ENCODE data around the gene PFN4.

PFN4 gene

DNA sequence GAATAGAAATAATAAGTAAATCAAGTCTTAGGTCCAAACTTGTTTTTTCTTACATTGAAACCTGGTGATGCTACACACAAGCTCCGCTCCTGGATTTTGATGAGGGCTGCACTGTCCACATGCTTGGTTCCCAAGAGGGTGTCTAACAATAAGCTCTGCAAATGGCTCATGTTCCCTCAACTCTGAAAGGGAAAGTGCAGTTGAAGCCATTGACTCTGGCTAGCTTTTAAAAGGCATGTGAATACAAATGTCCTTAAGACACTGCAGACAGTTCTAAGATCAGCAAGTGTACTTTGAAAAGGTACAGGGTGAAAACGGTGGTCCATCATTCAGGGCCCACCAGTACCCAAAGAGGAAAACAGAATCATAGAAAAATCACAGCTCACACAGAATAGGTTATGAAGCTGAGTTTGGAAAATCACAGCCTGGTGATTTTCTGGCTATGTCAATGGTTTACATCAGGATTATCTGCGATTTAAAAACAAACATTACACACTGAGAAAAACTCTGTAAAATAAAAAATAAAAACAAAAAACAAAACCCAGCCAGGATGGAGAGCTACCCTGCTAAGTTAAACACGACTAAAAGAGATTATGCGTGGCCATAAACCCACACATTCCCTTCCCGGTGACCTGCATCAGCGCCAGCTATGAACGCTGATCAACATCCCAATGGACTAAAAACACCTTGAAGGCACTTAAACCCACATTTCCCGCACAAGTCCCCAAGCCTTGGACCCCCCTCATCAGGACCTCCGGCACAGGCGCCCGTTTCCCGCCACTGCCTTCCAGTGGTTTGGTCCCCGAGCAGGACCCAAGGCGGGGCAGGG, 554 bp downstream of the PFN4 start:
- Histone ChIP-seq H3K36me3 (replicated peaks in 1 of 2; ENCODE audit: control insufficient read depth in 2 of 2, insufficient read depth in 2 of 2, low read length in 2 of 2) (no peaks in the 10 kb centered on the region), H2BK5ac (ENCODE audit: low read length) (no peak overlapping the region), H2BK120ac (ENCODE audit: low read depth, low read length) (no peak overlapping the region), H3K4me2 (ENCODE audit: insufficient read depth, low read length, poor library complexity, severe bottlenecking) (peak overlapping the region; percentile 74), H3K14ac (ENCODE audit: low read length) (peak overlapping the region; percentile 67), H3K4me3 (ENCODE audit: low read length in 2 of 2) (peak overlapping the region in 1 of 2 donors; percentile 97), H3K27ac (replicated peaks; ENCODE audit: low read length) (peak overlapping the region; percentile 31), H3K4me1 (ENCODE audit: control insufficient read depth in 2 of 2, insufficient read depth in 1 of 2, low read depth in 1 of 2, low read length in 2 of 2) (peaks cover 0 to 1% of the 10 kb centered on the region in 2 donors), H4K8ac (ENCODE audit: low read depth, low read length) (no peak overlapping the region), H3K79me1 (ENCODE audit: low read depth, low read length) (no peaks in the 10 kb centered on the region), H4K91ac (ENCODE audit: low read depth, low read length, poor library complexity) (no peak overlapping the region), H3K4ac (ENCODE audit: low read length) (no peak overlapping the region), H3K9ac (ENCODE audit: low read depth, low read length, poor library complexity) (peak overlapping the region; percentile 86), H2AK5ac (ENCODE audit: low read depth, low read length) (no peak overlapping the region), H2AFZ (ENCODE audit: low read length) (peak overlapping the region; percentile 41), H3K23ac (ENCODE audit: low read depth, low read length, poor library complexity) (peak overlapping the region; percentile 95), H3K18ac (ENCODE audit: low read length) (peak overlapping the region; percentile 98), H3K27me3 (ENCODE audit: control insufficient read depth in 3 of 3, insufficient read depth in 3 of 3, low read depth in 1 of 3, low read length in 3 of 3) (no peaks in the 10 kb centered on the region), H2BK12ac (ENCODE audit: low read length) (peak overlapping the region; percentile 28), H3K9me3 (replicated peaks in 1 of 2; ENCODE audit: control insufficient read depth in 2 of 2, insufficient read depth in 1 of 2, low read depth in 1 of 2, low read length in 2 of 2) (no peaks in the 10 kb centered on the region), H2BK15ac (ENCODE audit: low read length) (peak overlapping the region; percentile 37)
- peak; percentile 6 for DNase-seq (ENCODE audit: low spot score)
- WGBS, 2 donors (ENCODE audit: extremely low coverage in 2 of 2, insufficient read length in 2 of 2, insufficient replicate concordance in 1 of 2), result no CpG with 5 or more reads among the region's 15 CpGs

DNA sequence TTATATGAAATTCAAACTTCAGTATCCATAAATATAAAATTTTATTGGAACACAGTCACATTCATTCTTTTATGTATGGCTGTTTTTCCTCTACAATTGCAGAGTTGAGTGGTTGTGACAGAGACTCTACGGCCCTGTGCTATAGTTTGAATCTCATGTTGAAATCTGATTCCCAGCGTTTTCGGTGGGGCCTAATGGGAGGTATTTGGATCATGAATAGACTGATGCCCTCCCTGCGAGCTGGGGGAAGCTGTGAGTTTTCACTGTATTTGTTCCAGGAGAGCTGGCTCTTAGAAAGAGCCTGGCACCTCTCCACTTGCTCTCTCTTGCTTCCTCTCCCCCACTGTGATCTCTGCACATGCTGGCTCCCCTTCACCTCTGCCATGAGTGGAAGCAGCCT, 1.7 kb downstream of the PFN4 start:
- no peak overlapping the region for H3K14ac ChIP-seq (ENCODE audit: low read length)
- no peaks in the 10 kb centered on the region for H3K27me3 ChIP-seq (ENCODE audit: control insufficient read depth in 3 of 3, insufficient read depth in 3 of 3, low read depth in 1 of 3, low read length in 3 of 3)
- no peak overlapping the region for H3K4ac ChIP-seq (ENCODE audit: low read length)
- peaks cover 0 to 1% of the 10 kb centered on the region in 2 donors for H3K4me1 ChIP-seq (ENCODE audit: control insufficient read depth in 2 of 2, insufficient read depth in 1 of 2, low read depth in 1 of 2, low read length in 2 of 2)
- no peak overlapping the region for H4K91ac ChIP-seq (ENCODE audit: low read depth, low read length, poor library complexity)
- peak; percentile 9 for DNase-seq (ENCODE audit: low spot score)
- H2AK5ac ChIP-seq (ENCODE audit: low read depth, low read length), result no peak overlapping the region
- no peak overlapping the region for H2BK5ac ChIP-seq (ENCODE audit: low read length)
- H3K4me2 ChIP-seq (ENCODE audit: insufficient read depth, low read length, poor library complexity, severe bottlenecking), result no peak overlapping the region
- no peak overlapping the region for H2BK15ac ChIP-seq (ENCODE audit: low read length)
- H3K9me3 ChIP-seq (replicated peaks in 1 of 2; ENCODE audit: control insufficient read depth in 2 of 2, insufficient read depth in 1 of 2, low read depth in 1 of 2, low read length in 2 of 2), result no peaks in the 10 kb centered on the region
- no peak overlapping the region for H3K9ac ChIP-seq (ENCODE audit: low read depth, low read length, poor library complexity)
- H2BK12ac ChIP-seq (ENCODE audit: low read length), result no peak overlapping the region
- WGBS, 2 donors (ENCODE audit: extremely low coverage in 2 of 2, insufficient read length in 2 of 2, insufficient replicate concordance in 1 of 2), result no CpG with 5 or more reads among the region's 4 CpGs
- H4K8ac ChIP-seq (ENCODE audit: low read depth, low read length), result no peak overlapping the region
- H3K18ac ChIP-seq (ENCODE audit: low read length), result no peak overlapping the region
- H2BK120ac ChIP-seq (ENCODE audit: low read depth, low read length), result no peak overlapping the region
- H3K23ac ChIP-seq (ENCODE audit: low read depth, low read length, poor library complexity), result no peak overlapping the region
- no peak overlapping the region for H3K4me3 ChIP-seq (ENCODE audit: low read length in 2 of 2)
- no peak overlapping the region for H3K27ac ChIP-seq (replicated peaks; ENCODE audit: low read length)
- no peaks in the 10 kb centered on the region for H3K36me3 ChIP-seq (replicated peaks in 1 of 2; ENCODE audit: control insufficient read depth in 2 of 2, insufficient read depth in 2 of 2, low read length in 2 of 2)
- H2AFZ ChIP-seq (ENCODE audit: low read length), result no peak overlapping the region
- no peaks in the 10 kb centered on the region for H3K79me1 ChIP-seq (ENCODE audit: low read depth, low read length)

DNA sequence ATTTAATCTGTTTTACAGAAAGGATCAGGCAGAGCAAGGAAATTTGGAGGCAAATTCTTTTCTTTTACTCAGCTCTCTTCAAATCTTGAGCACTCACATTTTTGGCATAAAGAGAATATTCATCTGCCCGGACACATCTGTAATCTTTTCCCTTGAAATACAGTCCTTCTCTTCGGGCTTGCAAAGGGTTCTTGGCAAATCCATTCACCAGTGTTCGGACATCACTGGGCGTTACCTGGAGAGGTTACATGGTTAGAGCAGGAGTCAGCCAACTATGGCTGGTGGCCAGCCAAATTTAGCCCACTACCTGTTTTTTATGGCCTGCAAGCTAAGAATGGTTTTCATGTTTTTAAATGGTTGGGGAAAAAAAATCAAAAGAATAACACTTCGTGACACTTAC, 2.1 kb downstream of the PFN4 start:
- DNase-seq (ENCODE audit: low spot score), result no peak
- no peak overlapping the region for H3K4me3 ChIP-seq (ENCODE audit: low read length in 2 of 2)
- H3K79me1 ChIP-seq (ENCODE audit: low read depth, low read length), result no peaks in the 10 kb centered on the region
- peaks cover 0 to 1% of the 10 kb centered on the region in 2 donors for H3K4me1 ChIP-seq (ENCODE audit: control insufficient read depth in 2 of 2, insufficient read depth in 1 of 2, low read depth in 1 of 2, low read length in 2 of 2)
- no peak overlapping the region for H3K4ac ChIP-seq (ENCODE audit: low read length)
- no peaks in the 10 kb centered on the region for H3K27me3 ChIP-seq (ENCODE audit: control insufficient read depth in 3 of 3, insufficient read depth in 3 of 3, low read depth in 1 of 3, low read length in 3 of 3)
- H4K91ac ChIP-seq (ENCODE audit: low read depth, low read length, poor library complexity), result no peak overlapping the region
- H3K9me3 ChIP-seq (replicated peaks in 1 of 2; ENCODE audit: control insufficient read depth in 2 of 2, insufficient read depth in 1 of 2, low read depth in 1 of 2, low read length in 2 of 2), result no peaks in the 10 kb centered on the region
- no peak overlapping the region for H2AK5ac ChIP-seq (ENCODE audit: low read depth, low read length)
- no peak overlapping the region for H3K9ac ChIP-seq (ENCODE audit: low read depth, low read length, poor library complexity)
- no CpG with 5 or more reads among the region's 5 CpGs for WGBS, 2 donors (ENCODE audit: extremely low coverage in 2 of 2, insufficient read length in 2 of 2, insufficient replicate concordance in 1 of 2)
- H2BK120ac ChIP-seq (ENCODE audit: low read depth, low read length), result no peak overlapping the region
- no peak overlapping the region for H2BK15ac ChIP-seq (ENCODE audit: low read length)
- no peak overlapping the region for H3K23ac ChIP-seq (ENCODE audit: low read depth, low read length, poor library complexity)
- no peak overlapping the region for H3K14ac ChIP-seq (ENCODE audit: low read length)
- H4K8ac ChIP-seq (ENCODE audit: low read depth, low read length), result no peak overlapping the region
- no peak overlapping the region for H2BK12ac ChIP-seq (ENCODE audit: low read length)
- no peaks in the 10 kb centered on the region for H3K36me3 ChIP-seq (replicated peaks in 1 of 2; ENCODE audit: control insufficient read depth in 2 of 2, insufficient read depth in 2 of 2, low read length in 2 of 2)
- no peak overlapping the region for H3K18ac ChIP-seq (ENCODE audit: low read length)
- H2AFZ ChIP-seq (ENCODE audit: low read length), result no peak overlapping the region
- no peak overlapping the region for H3K27ac ChIP-seq (replicated peaks; ENCODE audit: low read length)
- H3K4me2 ChIP-seq (ENCODE audit: insufficient read depth, low read length, poor library complexity, severe bottlenecking), result no peak overlapping the region
- H2BK5ac ChIP-seq (ENCODE audit: low read length), result no peak overlapping the region

DNA sequence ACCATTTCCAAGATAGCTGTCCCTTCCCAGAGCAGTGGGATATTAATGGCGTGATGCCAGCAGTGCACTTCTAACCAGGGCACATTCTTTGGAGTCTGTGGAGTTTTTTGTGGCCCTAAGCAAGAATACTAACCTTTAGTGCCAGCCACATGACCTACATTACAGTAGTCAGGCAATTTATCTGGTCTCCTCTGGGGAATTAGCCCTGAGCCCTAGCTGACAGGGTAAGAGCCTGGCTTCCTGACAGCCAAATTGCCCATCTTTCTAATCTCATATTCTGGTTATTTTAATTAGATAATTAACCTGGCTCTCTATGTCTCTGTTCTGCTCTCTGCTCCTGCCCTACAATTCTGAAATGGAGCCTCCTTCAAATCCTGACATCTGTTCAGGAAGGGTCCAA, 5.2 kb downstream of the PFN4 start:
- DNase-seq (ENCODE audit: low spot score), result no peak
- WGBS, 2 donors (ENCODE audit: extremely low coverage in 2 of 2, insufficient read length in 2 of 2, insufficient replicate concordance in 1 of 2), result no CpG with 5 or more reads among the region's 1 CpG
- no peak overlapping the region for H3K18ac ChIP-seq (ENCODE audit: low read length)
- H3K27me3 ChIP-seq (ENCODE audit: control insufficient read depth in 3 of 3, insufficient read depth in 3 of 3, low read depth in 1 of 3, low read length in 3 of 3), result no peaks in the 10 kb centered on the region
- no peak overlapping the region for H3K23ac ChIP-seq (ENCODE audit: low read depth, low read length, poor library complexity)
- no peak overlapping the region for H3K4me3 ChIP-seq (ENCODE audit: low read length in 2 of 2)
- H4K8ac ChIP-seq (ENCODE audit: low read depth, low read length), result no peak overlapping the region
- H3K4me2 ChIP-seq (ENCODE audit: insufficient read depth, low read length, poor library complexity, severe bottlenecking), result no peak overlapping the region
- H3K14ac ChIP-seq (ENCODE audit: low read length), result no peak overlapping the region
- no peak overlapping the region for H3K9ac ChIP-seq (ENCODE audit: low read depth, low read length, poor library complexity)
- no peak overlapping the region for H3K4ac ChIP-seq (ENCODE audit: low read length)
- no peak overlapping the region for H2BK15ac ChIP-seq (ENCODE audit: low read length)
- no peak overlapping the region for H2AK5ac ChIP-seq (ENCODE audit: low read depth, low read length)
- no peaks in the 10 kb centered on the region for H3K36me3 ChIP-seq (replicated peaks in 1 of 2; ENCODE audit: control insufficient read depth in 2 of 2, insufficient read depth in 2 of 2, low read length in 2 of 2)
- no peak overlapping the region for H4K91ac ChIP-seq (ENCODE audit: low read depth, low read length, poor library complexity)
- H3K79me1 ChIP-seq (ENCODE audit: low read depth, low read length), result no peaks in the 10 kb centered on the region
- no peak overlapping the region for H2BK12ac ChIP-seq (ENCODE audit: low read length)
- H3K9me3 ChIP-seq (replicated peaks in 1 of 2; ENCODE audit: control insufficient read depth in 2 of 2, insufficient read depth in 1 of 2, low read depth in 1 of 2, low read length in 2 of 2), result peaks cover 2 to 5% of the 10 kb centered on the region in 2 donors
- H3K27ac ChIP-seq (replicated peaks; ENCODE audit: low read length), result no peak overlapping the region
- no peak overlapping the region for H2BK120ac ChIP-seq (ENCODE audit: low read depth, low read length)
- H3K4me1 ChIP-seq (ENCODE audit: control insufficient read depth in 2 of 2, insufficient read depth in 1 of 2, low read depth in 1 of 2, low read length in 2 of 2), result peaks cover 0 to 1% of the 10 kb centered on the region in 2 donors
- H2AFZ ChIP-seq (ENCODE audit: low read length), result no peak overlapping the region
- H2BK5ac ChIP-seq (ENCODE audit: low read length), result no peak overlapping the region
